Peyer's patch (tissue), 4 donors: Measurements from ENCODE around the gene NFIX.

Experiments
- CTCF ChIP-seq, 6 experiments: fragments of 450-650 bp in 4 of 6; fragments of 200-600 bp in 2 of 6; sonication (generic) in 1 of 6; IDR thresholded peaks; one replicate each; pipeline ENCODE4 v1.5.1; 2017 to 2019; ENCODE audit warnings: antibody characterized with exemption in 6 of 6, mild to moderate bottlenecking in 3 of 6, moderate library complexity in 1 of 6
- POLR2A ChIP-seq, 2 donors: fragments of 450-650 bp; IDR thresholded peaks; one replicate each; pipeline ENCODE4 v1.5.1; 2017; ENCODE audit warnings: antibody characterized with exemption in 2 of 2, mild to moderate bottlenecking in 2 of 2, moderate library complexity in 2 of 2

- no peak for TF ChIP-seq CTCF (IDR thresholded peaks at IDR 0.05)
- TF ChIP-seq POLR2A (IDR thresholded peaks at IDR 0.05), result no peak
These were observed 107.1 kb downstream of the NFIX start for GRCh38 chr19:13102416-13102665.
